Omental fat pad (tissue), 4 donors: ENCODE measurements around the gene EIF4H. TPM values are rescaled to one million over a fixed set of nuclear protein-coding genes. Genes with fewer than 3 reads are reported as not detected.
"Not testable (repeated sequence)": the region's sequence is repeated elsewhere in the genome, so short reads cannot be mapped to it uniquely, and the experiment has no call there.

Source experiments
- ATAC-seq: fragments of 150-250 bp; one replicate; pipeline ENCODE4 v1.9.1; 2016; ENCODE audit warnings: mild to moderate bottlenecking, moderate library complexity; ENCODE audit not compliant: low FRiP score
- DNase-seq: peaks from one replicate; pipeline ENCODE4 v3.0.0-alpha.2; 2019; ENCODE audit warnings: low spot score
- CTCF ChIP-seq, 3 donors: fragments of 450-650 bp; IDR thresholded peaks; one replicate each; pipeline ENCODE4 v1.5.1; 2016 to 2017; ENCODE audit warnings: antibody characterized with exemption in 3 of 3, mild to moderate bottlenecking in 3 of 3, moderate library complexity in 2 of 3
- total RNA-seq, 4 donors: library from RNA; depleted of rRNA; stranded (reverse); fragments of >200 nt; gene quantifications; one replicate each; pipeline ENCODE4 v1.1.0, GENCODE V29; 2016

Gene EIF4H
- total RNA-seq, 4 donors from 2014 or later: 195 to 284 (median 229) TPM

- no peak for DNase-seq
Observed at GRCh38 chr7:74155810-74156395, 18.3 kb upstream of the EIF4H start.

GRCh38 chr7:74157605-74158004 is 16.6 kb upstream of the EIF4H start:
- TF ChIP-seq CTCF (IDR thresholded peaks at IDR 0.05): no peak
- no peak for ATAC-seq
- DNase-seq: no peak

More at GRCh38 chr7:74155810-74156395, 18.3 kb upstream of the EIF4H start:
- TF ChIP-seq CTCF (IDR thresholded peaks at IDR 0.05): no peak
- ATAC-seq: no peak

DNA sequence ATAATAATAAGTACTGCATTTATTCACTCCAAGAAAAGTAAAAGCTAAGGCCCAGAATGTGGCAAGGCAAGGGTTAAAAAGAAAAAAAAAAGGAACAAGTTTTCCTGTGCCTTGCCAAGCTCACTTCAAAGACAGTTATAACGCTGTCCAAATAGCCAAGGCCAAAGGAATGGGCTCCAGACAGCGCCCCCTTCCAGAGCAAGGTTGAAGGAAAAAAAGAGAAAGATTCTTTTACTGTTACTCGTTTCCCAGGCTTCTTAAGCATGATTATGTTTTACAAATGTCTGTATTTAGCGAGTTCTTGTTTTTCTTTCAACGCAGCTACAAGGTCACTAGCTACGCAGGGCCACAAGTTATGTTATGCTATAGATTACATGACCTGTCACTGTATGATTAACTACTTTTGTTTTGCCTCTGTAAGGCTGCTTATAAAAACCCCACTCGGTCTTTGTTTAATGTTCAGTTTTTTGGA is 9.1 kb upstream of the EIF4H start:
- no peak for DNase-seq
- ATAC-seq: no peak
- no peak for TF ChIP-seq CTCF (IDR thresholded peaks at IDR 0.05)

DNA sequence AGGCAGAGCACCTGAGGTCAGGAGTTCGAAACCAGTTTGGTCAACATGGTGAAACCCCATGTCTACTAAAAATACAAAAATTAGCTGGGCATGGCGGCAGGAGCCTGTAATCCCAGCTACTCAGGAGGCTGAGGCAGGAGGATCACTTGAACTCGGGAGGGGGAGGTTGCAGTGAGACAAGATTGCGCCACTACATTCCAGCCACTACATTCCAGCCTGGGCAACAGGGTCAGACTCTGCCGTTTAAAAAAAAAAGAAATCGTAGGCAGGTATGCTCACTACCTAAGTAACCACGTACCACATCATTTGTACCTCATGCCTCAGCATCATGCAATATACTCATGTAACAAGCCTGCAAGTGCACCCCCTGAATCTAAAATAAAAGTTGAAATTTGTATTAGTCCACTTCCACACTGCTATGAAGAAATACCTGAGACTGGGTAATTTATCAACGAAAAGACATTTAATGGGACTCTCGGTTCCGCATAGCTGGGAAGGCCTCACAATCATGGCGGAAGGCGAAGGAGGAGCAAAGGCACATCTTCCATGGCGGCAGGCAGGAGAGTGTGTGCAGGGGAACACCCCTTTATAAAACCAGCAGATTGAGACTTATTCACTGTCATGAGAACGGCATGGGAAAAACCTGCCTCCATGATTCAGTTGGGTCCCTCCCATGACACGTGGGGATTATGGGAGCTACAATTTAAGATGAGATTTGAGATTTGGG is 8.1 kb upstream of the EIF4H start:
- TF ChIP-seq CTCF (IDR thresholded peaks at IDR 0.05): no peak
- ATAC-seq: no peak

DNA sequence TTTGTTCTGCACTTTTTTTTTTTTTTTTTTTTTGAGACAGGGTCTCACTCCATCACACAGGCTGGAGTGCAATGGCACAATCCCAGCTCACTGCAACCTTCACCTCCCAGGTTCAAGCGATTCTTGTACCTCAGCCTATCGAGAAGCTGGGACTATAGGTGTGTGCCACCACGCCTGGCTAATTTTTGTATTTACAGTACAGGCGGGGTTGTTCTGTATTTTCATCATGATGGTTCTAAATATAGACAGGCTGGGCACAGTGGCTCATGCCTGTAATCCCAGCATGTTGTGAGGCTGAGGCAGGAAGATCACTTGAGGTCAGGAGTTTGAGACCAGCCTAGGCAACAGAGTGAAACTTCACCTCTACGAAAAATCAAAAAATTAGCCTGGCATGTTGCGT is 6.8 kb upstream of the EIF4H start:
- DNase-seq, ATAC-seq: not testable (repeated sequence)

More for the DNA sequence above, 8.1 kb upstream of the EIF4H start:
- DNase-seq: no peak

- ATAC-seq (no peak), DNase-seq (no peak)
- TF ChIP-seq CTCF (IDR thresholded peaks at IDR 0.05): no peak
Observed at GRCh38 chr7:74173074-74173473, 1.1 kb upstream of the EIF4H start.

- TF ChIP-seq CTCF (IDR thresholded peaks at IDR 0.05): no peak
- DNase-seq: no peak
Observed at GRCh38 chr7:74173491-74173865, 678 bp upstream of the EIF4H start.

More at GRCh38 chr7:74173491-74173865, 678 bp upstream of the EIF4H start:
- no peak for ATAC-seq
